LNCaP clone FGC (cell line): ENCODE results near the gene ZNF740.
"Not testable (repeated sequence)": the region's sequence is repeated elsewhere in the genome, so short reads cannot be mapped to it uniquely, and the experiment has no call there.

ENCODE experiments used
- DNase-seq: peaks from one replicate; pipeline ENCODE4 v3.0.0-alpha.2; 2011; ENCODE audit warnings: low read depth
- H3K4me3 ChIP-seq: 2 replicates; pipeline ENCODE4 v1.5.1; 2011; ENCODE audit warnings: mild to moderate bottlenecking, low read depth, low read length, control low read depth
- CTCF ChIP-seq: IDR thresholded peaks from 2 replicates; pipeline ENCODE4 v1.5.1; 2012; ENCODE audit warnings: mild to moderate bottlenecking; ENCODE audit not compliant: control insufficient read depth, insufficient read depth; ENCODE audit errors: extremely low read depth

The ZNF740 gene

GRCh38 chr12:53147653-53148052 is 32.9 kb upstream of the ZNF740 start:
- DNase-seq = no peak
- H3K4me3 ChIP-seq = no peak overlapping the region
- no peak for TF ChIP-seq CTCF

- TF ChIP-seq CTCF = no peak
- no peak overlapping the region for H3K4me3 ChIP-seq
- no peak for DNase-seq
Observed at GRCh38 chr12:53151039-53151438, 29.5 kb upstream of the ZNF740 start.

- no peak overlapping the region for H3K4me3 ChIP-seq
- no peak for TF ChIP-seq CTCF
- DNase-seq = no peak
Observed at GRCh38 chr12:53152390-53152789, 28.1 kb upstream of the ZNF740 start.

GRCh38 chr12:53159195-53159839 is 21.2 kb upstream of the ZNF740 start:
- TF ChIP-seq CTCF = peak; percentile 98
- H3K4me3 ChIP-seq = no peak overlapping the region
- peak; percentile 43 for DNase-seq

GRCh38 chr12:53160000-53160399 is 20.5 kb upstream of the ZNF740 start:
- no peak for DNase-seq
- TF ChIP-seq CTCF = no peak
- no peak overlapping the region for H3K4me3 ChIP-seq

- no peak overlapping the region for H3K4me3 ChIP-seq
- no peak for TF ChIP-seq CTCF
- no peak for DNase-seq
Observed at GRCh38 chr12:53160673-53161072, 19.8 kb upstream of the ZNF740 start.

GRCh38 chr12:53161119-53161911 is 19.2 kb upstream of the ZNF740 start:
- H3K4me3 ChIP-seq = no peak overlapping the region
- TF ChIP-seq CTCF = no peak
- no peak for DNase-seq

GRCh38 chr12:53163008-53163407 is 17.5 kb upstream of the ZNF740 start:
- H3K4me3 ChIP-seq, DNase-seq: not testable (repeated sequence)
